Aorta (tissue), 5 donors: ENCODE results near the gene RPS6KA2. TPM values are rescaled to one million over a fixed set of nuclear protein-coding genes. Genes with fewer than 3 reads are reported as not detected.

ENCODE experiments used
- ATAC-seq: fragments of 200-7000 bp; cut with Tn5 transposase; one replicate; pipeline ENCODE4 v1.9.1; 2022; ENCODE audit warnings: moderate library complexity; ENCODE audit not compliant: low FRiP score
- DNase-seq, 2 donors: peaks; one replicate each; pipeline ENCODE4 v3.0.0-alpha.2; 2020
- H3K27ac ChIP-seq, 2 donors: one replicate each; pipeline ENCODE4 v1.5.1; 2013; ENCODE audit warnings: low read length in 2 of 2, mild to moderate bottlenecking in 2 of 2, moderate library complexity in 2 of 2, control low read depth in 1 of 2, inconsistent platforms in 1 of 2, low read depth in 1 of 2
- H3K27me3 ChIP-seq, 2 donors: one replicate each; pipeline ENCODE4 v1.6.1; 2013; ENCODE audit warnings: control low read depth in 1 of 2, low read length in 1 of 2, mild to moderate bottlenecking in 1 of 2, moderate library complexity in 1 of 2; ENCODE audit not compliant: insufficient read depth in 2 of 2, control insufficient read depth in 1 of 2
- H3K36me3 ChIP-seq, 2 donors: one replicate each; pipeline ENCODE4 v1.6.1; 2013; ENCODE audit warnings: control low read depth in 1 of 2, low read length in 1 of 2, mild to moderate bottlenecking in 1 of 2; ENCODE audit not compliant: insufficient read depth in 2 of 2, control insufficient read depth in 1 of 2
- H3K4me1 ChIP-seq, 2 donors: one replicate each; pipeline ENCODE4 v1.6.1; 2013; ENCODE audit warnings: low read length in 2 of 2, control low read depth in 1 of 2, mild to moderate bottlenecking in 1 of 2, moderate library complexity in 1 of 2; ENCODE audit not compliant: insufficient read depth in 2 of 2, control insufficient read depth in 1 of 2
- H3K4me3 ChIP-seq, 2 donors: one replicate each; pipeline ENCODE4 v1.5.1; 2013; ENCODE audit warnings: low read length in 2 of 2, control low read depth in 1 of 2, mild to moderate bottlenecking in 1 of 2
- H3K9me3 ChIP-seq: one replicate; pipeline ENCODE4 v1.6.1; 2013; ENCODE audit warnings: mild to moderate bottlenecking, low read length; ENCODE audit not compliant: control insufficient read depth
- WGBS, 2 donors: extraction: QIAGEN DNeasy Blood & Tissue Kit; methylation state at CpG; one replicate each; pipeline ENCODE4 v1.1.7; 2013; 5-methylcytosine and 5-hydroxymethylcytosine counted together
- intact Hi-C, 2 donors: fragments of 100-400 bp; cut with DNase I; formaldehyde crosslinking; loops; one replicate each; pipeline versions ENCODE4 v1.14.2 to v1.15.0; 2022
- polyA plus RNA-seq, 2 donors: library from polyadenylated mRNA; stranded (reverse); fragments of 200-250 nt; gene quantifications; one replicate each; pipeline ENCODE4 v1.2.3, GENCODE V29; 2013
- total RNA-seq, 2 donors: library from RNA; stranded (reverse); fragmentation: NEBNext Ultra II Directional; extraction: Animal tissue kit (Norgen Biotek cat#: 25700); gene quantifications; one replicate each; pipeline ENCODE4 v1.2.1, GENCODE V29; 2021
- donor health status: healthy with polysubstance abuse.
- donor health status: Bipolar disorder and iron deficiency.
- donor health status: DM: no; HTN: no; CAD: no.
- donor health status: DM: no; HTN: no; CAD: no.
- donor health status: DM: yes; HTN: yes; CAD: no.

Gene RPS6KA2
- total and polyA plus RNA-seq, 4 donors: 24.5 to 52.7 (median 37.3) TPM

- peak in 1 of 2 donors; percentile 1 for DNase-seq
- no peak overlapping the region for H3K4me3 ChIP-seq
- intact Hi-C loops: no loop called here
- peak; percentile 21 for ATAC-seq
- H3K27me3 ChIP-seq: no peaks in the 10 kb centered on the region
- no peak overlapping the region for H3K27ac ChIP-seq
- H3K36me3 ChIP-seq: peaks cover 3 to 5% of the 10 kb centered on the region in 2 donors
- no peaks in the 10 kb centered on the region for H3K4me1 ChIP-seq
- no peaks in the 10 kb centered on the region for H3K9me3 ChIP-seq
- WGBS, 2 donors: 73 to 94% methylated on average over 5 of the region's 5 CpGs
Measured at GRCh38 chr6:166415833-166416347, 211.2 kb downstream of the RPS6KA2 start.

GRCh38 chr6:166415306-166415705 is 211.7 kb downstream of the RPS6KA2 start:
- Histone ChIP-seq H3K4me3 (no peak overlapping the region), H3K27ac (no peak overlapping the region), H3K27me3 (no peaks in the 10 kb centered on the region), H3K9me3 (no peaks in the 10 kb centered on the region), H3K4me1 (no peaks in the 10 kb centered on the region), H3K36me3 (peaks cover 3 to 5% of the 10 kb centered on the region in 2 donors)
- DNase-seq (no peak), ATAC-seq (no peak)
- intact Hi-C loops: no loop called here
- WGBS, 2 donors: 83% methylated on average over 5 of the region's 5 CpGs

GRCh38 chr6:166413491-166413951 is 213.5 kb downstream of the RPS6KA2 start:
- 94% methylated on average over 17 of the region's 17 CpGs for WGBS, 2 donors
- no peaks in the 10 kb centered on the region for H3K4me1 ChIP-seq
- ATAC-seq (no peak), DNase-seq (peak in 1 of 2 donors; percentile 26)
- no peaks in the 10 kb centered on the region for H3K27me3 ChIP-seq
- no peaks in the 10 kb centered on the region for H3K36me3 ChIP-seq
- no peak overlapping the region for H3K4me3 ChIP-seq
- intact Hi-C loops: no loop called here
- H3K9me3 ChIP-seq: no peaks in the 10 kb centered on the region
- no peak overlapping the region for H3K27ac ChIP-seq

GRCh38 chr6:166412911-166413384 is 214.1 kb downstream of the RPS6KA2 start:
- no peak for ATAC-seq
- no peak for DNase-seq
- H3K36me3 ChIP-seq: no peaks in the 10 kb centered on the region

GRCh38 chr6:166412156-166412910 is 214.7 kb downstream of the RPS6KA2 start:
- H3K4me3 ChIP-seq: no peak overlapping the region
- H3K27ac ChIP-seq: no peak overlapping the region
- H3K36me3 ChIP-seq: no peaks in the 10 kb centered on the region
- WGBS, 2 donors: 93 to 95% methylated on average over 49 of the region's 49 CpGs
- H3K4me1 ChIP-seq: no peaks in the 10 kb centered on the region
- H3K9me3 ChIP-seq: no peaks in the 10 kb centered on the region
- ATAC-seq: no peak
- no peaks in the 10 kb centered on the region for H3K27me3 ChIP-seq
- intact Hi-C loops: no loop called here
- no peak for DNase-seq

More at GRCh38 chr6:166412911-166413384, 214.1 kb downstream of the RPS6KA2 start:
- H3K9me3 ChIP-seq: no peaks in the 10 kb centered on the region
- 91 to 96% methylated on average over 13 of the region's 13 CpGs for WGBS, 2 donors
- H3K27ac ChIP-seq: no peak overlapping the region
- no peaks in the 10 kb centered on the region for H3K27me3 ChIP-seq
- H3K4me3 ChIP-seq: no peak overlapping the region
- H3K4me1 ChIP-seq: no peaks in the 10 kb centered on the region
- intact Hi-C loops: no loop called here

GRCh38 chr6:166411721-166412151 is 215.3 kb downstream of the RPS6KA2 start:
- no peak overlapping the region for H3K27ac ChIP-seq
- H3K27me3 ChIP-seq: no peaks in the 10 kb centered on the region
- H3K4me1 ChIP-seq: no peaks in the 10 kb centered on the region
- DNase-seq (no peak), ATAC-seq (no peak)
- H3K4me3 ChIP-seq: no peak overlapping the region
- intact Hi-C loops: no loop called here
- no peaks in the 10 kb centered on the region for H3K36me3 ChIP-seq
- no peaks in the 10 kb centered on the region for H3K9me3 ChIP-seq
- 87 to 89% methylated on average over 12 of the region's 12 CpGs for WGBS, 2 donors

- Histone ChIP-seq H3K9me3 (no peaks in the 10 kb centered on the region), H3K27ac (no peak overlapping the region), H3K36me3 (no peaks in the 10 kb centered on the region), H3K4me3 (no peak overlapping the region), H3K4me1 (no peaks in the 10 kb centered on the region), H3K27me3 (no peaks in the 10 kb centered on the region)
- ATAC-seq: no peak
- 80 to 84% methylated on average over 15 of the region's 15 CpGs for WGBS, 2 donors
- intact Hi-C loops: no loop called here
- DNase-seq: no peak
Measured at GRCh38 chr6:166411271-166411670, 215.8 kb downstream of the RPS6KA2 start.

- Histone ChIP-seq H3K27me3 (no peaks in the 10 kb centered on the region), H3K36me3 (no peaks in the 10 kb centered on the region), H3K27ac (no peak overlapping the region), H3K4me3 (no peak overlapping the region), H3K4me1 (no peaks in the 10 kb centered on the region), H3K9me3 (no peaks in the 10 kb centered on the region)
- intact Hi-C loops: no loop called here
- no peak for DNase-seq
- no peak for ATAC-seq
- 84% methylated on average over 10 of the region's 10 CpGs for WGBS, 2 donors
Measured at GRCh38 chr6:166410426-166410935, 216.6 kb downstream of the RPS6KA2 start.
